K562 (cell line): ENCODE measurements around the gene GPR35. TPM values are rescaled to one million over a fixed set of nuclear protein-coding genes. Genes with fewer than 3 reads are reported as not detected.

Experiments
- ATAC-seq: fragments of 200-7000 bp; cut with Tn5 transposase; 3 replicates; pipeline ENCODE4 v1.9.1; 2020; ENCODE audit warnings: moderate library complexity
- BruUV-seq: library from RNA; stranded (reverse); fragments of 400-500 nt; replicated peaks from 2 replicates; lab custom pipeline; 2021; lab: Mats Ljungman, UMichigan
- CTCF ChIA-PET: fragments of 300-600 bp; formaldehyde crosslinking; extraction: SDS; loops from one replicate; lab custom pipeline; 2021; ENCODE audit warnings: low intra/inter-chr PET ratio; lab: Yijun Ruan, JAX
- POLR2A ChIA-PET: fragments of 300-600, 350-650 bp; sonication (Branson Sonifier 250); formaldehyde crosslinking; extraction: SDS; loops from one replicate; lab custom pipeline; 2021; ENCODE audit warnings: antibody characterized with exemption, inconsistent platforms; lab: Yijun Ruan, JAX
- DNase-seq, 4 experiments: peaks; one replicate each; pipeline versions ENCODE4 v3.0.0 to v3.0.0-alpha.2; 2011 to 2018; ENCODE audit warnings: low spot score in 3 of 4, mixed read lengths in 3 of 4; ENCODE audit errors: extremely low read depth in 1 of 4
- FAIRE-seq: peaks from 2 replicates; lab custom pipeline; 2011; peaks lifted over from hg19 to GRCh38; lab: Jason Lieb, UNC
- H2AFZ ChIP-seq: 2 replicates; pipeline ENCODE4 v1.6.0; 2011; ENCODE audit warnings: low read depth, low read length, control low read depth, inconsistent platforms
- H3K27ac ChIP-seq: fragments of 200-600 bp; 3 replicates; pipeline ENCODE4 v1.8.0; 2011; ENCODE audit warnings: low read depth, mild to moderate bottlenecking, control low read depth, inconsistent platforms, low read length, moderate library complexity, mixed read lengths; ENCODE audit errors: extremely low read depth
- H3K27me3 ChIP-seq, 2 experiments: fragments of 300-600 bp in 1 of 2; 2 replicates in 1 of 2; 3 replicates in 1 of 2; pipeline versions ENCODE4 v1.6.0 to v1.8.0; 2011; ENCODE audit warnings: inconsistent platforms in 2 of 2, low read length in 2 of 2, mild to moderate bottlenecking in 1 of 2, mixed read lengths in 1 of 2, moderate library complexity in 1 of 2; ENCODE audit not compliant: control insufficient read depth in 2 of 2, insufficient read depth in 2 of 2
- H3K36me3 ChIP-seq: fragments of 300-600 bp; 3 replicates; pipeline ENCODE4 v1.8.0; 2011; ENCODE audit warnings: mild to moderate bottlenecking, low read length, inconsistent platforms; ENCODE audit not compliant: control insufficient read depth, insufficient read depth
- H3K4me1 ChIP-seq, 2 experiments: fragments of 200-600 bp in 1 of 2; replicated peaks in 1 of 2; 2 replicates in 1 of 2; 3 replicates in 1 of 2; pipeline versions ENCODE4 v1.5.1 to v1.8.0; 2011; ENCODE audit warnings: inconsistent platforms in 2 of 2, low read length in 2 of 2, mild to moderate bottlenecking in 1 of 2, mixed read lengths in 1 of 2, moderate library complexity in 1 of 2; ENCODE audit not compliant: control insufficient read depth in 2 of 2, insufficient read depth in 2 of 2
- H3K4me2 ChIP-seq: 2 replicates; pipeline ENCODE4 v1.6.1; 2011; ENCODE audit warnings: low read length, control low read depth, inconsistent platforms, mixed read lengths; ENCODE audit not compliant: insufficient read depth
- H3K4me3 ChIP-seq: fragments of 200-600 bp; sonication (generic), shearing (Covaris generic); 2 replicates; pipeline ENCODE4 v1.5.1; 2016; ENCODE audit warnings: control low read depth, inconsistent platforms
- H3K79me2 ChIP-seq: fragments of 200-600 bp; 3 replicates; pipeline ENCODE4 v1.8.0; 2011; ENCODE audit warnings: low read length, inconsistent platforms; ENCODE audit not compliant: control insufficient read depth, insufficient read depth
- H3K9ac ChIP-seq, 2 experiments: 2 replicates each; pipeline versions ENCODE4 v1.6.0 to v1.6.1; 2011; ENCODE audit warnings: low read depth in 2 of 2, low read length in 2 of 2, control low read depth in 1 of 2, inconsistent platforms in 1 of 2, mild to moderate bottlenecking in 1 of 2, mixed read lengths in 1 of 2; ENCODE audit not compliant: insufficient read depth in 1 of 2
- H3K9me1 ChIP-seq: one replicate; pipeline ENCODE4 v1.6.0; 2011; ENCODE audit warnings: inconsistent platforms, mild to moderate bottlenecking, low read length, moderate library complexity; ENCODE audit not compliant: control insufficient read depth, insufficient read depth
- H3K9me3 ChIP-seq: replicated peaks from 2 replicates; pipeline ENCODE4 v1.5.1; 2011; ENCODE audit warnings: low read depth, low read length, inconsistent platforms; ENCODE audit not compliant: control insufficient read depth, insufficient read depth
- H4K20me1 ChIP-seq: replicated peaks from 2 replicates; pipeline ENCODE4 v1.6.1; 2011; ENCODE audit warnings: low read length, inconsistent platforms, mixed read lengths; ENCODE audit not compliant: control insufficient read depth, insufficient read depth
- ESRRA ChIP-seq: fragments of 450-650 bp; IDR thresholded peaks from 2 replicates; pipeline ENCODE4 v1.6.1; 2014; ENCODE audit warnings: low read depth, mild to moderate bottlenecking, moderate library complexity, borderline replicate concordance
- L3MBTL2 ChIP-seq: fragments of 450-650 bp; IDR thresholded peaks from 2 replicates; pipeline ENCODE4 v1.6.1; 2016; ENCODE audit warnings: mild to moderate bottlenecking, moderate library complexity
- SPI1 ChIP-seq: IDR thresholded peaks from 2 replicates; pipeline ENCODE4 v1.6.1; 2011; ENCODE audit warnings: low read depth, low read length, control low read depth, borderline replicate concordance
- ZNF134 ChIP-seq: fragments of 250-450 bp; sonication (Bioruptor Pico); conservative IDR thresholded peaks from 2 replicates; pipeline ENCODE4 v1.4.0; 2020
- WGBS: fragments of 100-300 bp; shearing (Covaris generic); methylation state at CpG from one replicate; pipeline ENCODE4 v1.1.6; 2016; ENCODE audit warnings: low coverage, mixed read lengths; ENCODE audit not compliant: insufficient coverage; ENCODE audit errors: missing lambda C conversion rate; 5-methylcytosine and 5-hydroxymethylcytosine counted together
- in situ Hi-C: fragments of 300-500 bp; cut with MboI; formaldehyde crosslinking; loops from 4 replicates; pipeline ENCODE4 v1.15.0; 2018; ENCODE audit warnings: inconsistent platforms, mixed read lengths
- intact Hi-C: fragments of 100-400 bp; cut with micrococcal nuclease; formaldehyde crosslinking; loops from 2 replicates; pipeline ENCODE4 v1.14.2; 2022
- polyA plus RNA-seq, 8 experiments: library from polyadenylated mRNA; depleted of rRNA in 4 of 8; stranded (reverse) in 5 of 8; unstranded in 3 of 8; fragments of >200 nt; fragmentation: Nextera tagmentation in 2 of 8; fragmentation: Illumina TruSeq in 1 of 8; extraction: Ambion mirVana in 2 of 8; extraction: Trizol in 1 of 8; gene quantifications; 2 replicates each; pipeline versions ENCODE4 v1.2.1 to v1.2.3, GENCODE V29; 2011 to 2014; ENCODE audit warnings: inconsistent platforms in 1 of 8, missing spikeins in 1 of 8
- total RNA-seq, 7 experiments: library from RNA; depleted of rRNA in 6 of 7; stranded (reverse); fragments of >200 nt in 6 of 7; fragmentation: Illumina TruSeq in 2 of 7; extraction: Trizol in 2 of 7; gene quantifications; 2 replicates each; pipeline versions ENCODE4 v1.2.1 to v1.2.3, GENCODE V29; 2011 to 2021; ENCODE audit warnings: low replicate concordance in 1 of 7
- TF ChIP-seq, protein P1 (sequence below), 2 experiments: fragments of 450-650 bp in 1 of 2; sonication (generic) in 1 of 2; formaldehyde crosslinking in 1 of 2; IDR thresholded peaks in 1 of 2; conservative IDR thresholded peaks in 1 of 2; 2 replicates each; pipeline versions ENCODE4 v1.6.1 to v1.8.1; 2016 to 2023; ENCODE audit warnings: mild to moderate bottlenecking in 2 of 2, moderate library complexity in 2 of 2, inconsistent platforms in 1 of 2, missing genetic modification reagents in 1 of 2

Gene GPR35
- total and polyA plus RNA-seq, 9 of the 15 experiments (the other 6 are each of a cell fraction or from before 2014, with no cell fraction given): 0.04 to 0.50 (median 0.29) TPM; not detected in 3

- H3K4me1 ChIP-seq: peaks cover 0 to 39% of the 10 kb centered on the region in 2 experiments; a peak in 2 of 5 replicates
- TF ChIP-seq, protein P1, sequence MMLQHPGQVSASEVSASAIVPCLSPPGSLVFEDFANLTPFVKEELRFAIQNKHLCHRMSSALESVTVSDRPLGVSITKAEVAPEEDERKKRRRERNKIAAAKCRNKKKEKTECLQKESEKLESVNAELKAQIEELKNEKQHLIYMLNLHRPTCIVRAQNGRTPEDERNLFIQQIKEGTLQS (IDR thresholded peaks at IDR 0.05): no peak
- TF ChIP-seq, protein P1 (CRISPR knock-in tag; conservative IDR thresholded peaks at IDR 0.05): no peak
- TF ChIP-seq ESRRA: peak; percentile 66
- no peak for TF ChIP-seq ZNF134 (CRISPR knock-in tag)
- TF ChIP-seq SPI1: peak; percentile 87
- TF ChIP-seq L3MBTL2: peak; percentile 36
- TF ChIP-seq, all 486 proteins: peak for 3
- DNase-seq: no peak
- H4K20me1 ChIP-seq: no peaks in the 10 kb centered on the region
- no peaks in the 10 kb centered on the region for H3K36me3 ChIP-seq
- no peak overlapping the region for H3K4me2 ChIP-seq
- in situ Hi-C loops: no loop called here
- no peak overlapping the region for H3K27ac ChIP-seq
- POLR2A ChIA-PET: interaction anchor here (1.0 kb wide), 1 partner anchor 16 kb away, joined by 4 read pairs; no protein-coding TSS in a partner anchor
- ATAC-seq: no peak; the same call in 2 of the 3 replicates
- no peaks in the 10 kb centered on the region for H3K9me3 ChIP-seq
- no peak overlapping the region for H2AFZ ChIP-seq
- H3K9me1 ChIP-seq: no peaks in the 10 kb centered on the region
- intact Hi-C loops: no loop called here
- H3K27me3 ChIP-seq: peaks cover 0 to 16% of the 10 kb centered on the region in 2 experiments; a peak in 2 of 5 replicates
- H3K79me2 ChIP-seq: no peaks in the 10 kb centered on the region
- WGBS: 19% methylated on average over 9 of the region's 21 CpGs
- peak overlapping the region in 1 of 2 experiments; percentile 74; a peak in 2 of 4 replicates for H3K9ac ChIP-seq
- H3K4me3 ChIP-seq: no peak overlapping the region
- FAIRE-seq: no peak
- CTCF ChIA-PET: no interaction called here
- BruUV-seq: no TSS peak
Measured at GRCh38 chr2:240626531-240627300, 1.4 kb downstream of the GPR35 start.
